PC-9 (cell line): Measurements from ENCODE around the gene TRIM38. TPM values are rescaled to one million over a fixed set of nuclear protein-coding genes. Genes with fewer than 3 reads are reported as not detected.

ENCODE experiments used
- BruUV-seq: library from RNA; stranded (reverse); fragments of 400-500 nt; replicated peaks from 2 replicates; lab custom pipeline; 2021; lab: Mats Ljungman, UMichigan
- CTCF ChIA-PET: fragments of 300-600 bp; sonication (Branson Sonifier 250); formaldehyde crosslinking; loops from one replicate; lab custom pipeline; 2022; ENCODE audit warnings: antibody characterized with exemption; lab: Charles Lee
- POLR2A ChIA-PET: fragments of 300-600 bp; sonication (Branson Sonifier 250); formaldehyde crosslinking; loops from one replicate; lab custom pipeline; 2022; ENCODE audit warnings: antibody characterized with exemption; ENCODE audit not compliant: unreplicated experiment; lab: Charles Lee
- DNase-seq, 2 experiments: peaks; one replicate each; pipeline versions ENCODE4 v3.0.0 to v3.0.0-alpha.2; 2015 to 2022; ENCODE audit warnings: mixed read lengths in 1 of 2
- H2AFZ ChIP-seq: fragments of 200-600 bp; sonication (generic); 2 replicates; pipeline ENCODE4 v1.8.1; 2017; ENCODE audit warnings: antibody characterized with exemption
- H3F3A ChIP-seq: fragments of 200-600 bp; sonication (generic); 2 replicates; pipeline ENCODE4 v1.8.1; 2017; ENCODE audit warnings: antibody characterized with exemption, mild to moderate bottlenecking, low read depth; ENCODE audit not compliant: insufficient read depth
- H3K27ac ChIP-seq: fragments of 200-600 bp; sonication (generic); 2 replicates; pipeline ENCODE4 v1.6.1; 2016; ENCODE audit warnings: mixed run types
- H3K27me3 ChIP-seq: fragments of 200-600 bp; sonication (generic); 2 replicates; pipeline ENCODE4 v1.6.1; 2016; ENCODE audit warnings: low read depth, mixed run types; ENCODE audit not compliant: insufficient read depth
- H3K36me3 ChIP-seq: fragments of 200-600 bp; sonication (generic); 2 replicates; pipeline ENCODE4 v1.6.1; 2016; ENCODE audit warnings: low read depth, mixed run types
- H3K4me1 ChIP-seq: fragments of 200-600 bp; sonication (generic); replicated peaks from 2 replicates; pipeline ENCODE4 v1.6.1; 2016; ENCODE audit warnings: mixed run types; ENCODE audit not compliant: insufficient read depth
- H3K4me2 ChIP-seq: fragments of 200-600 bp; sonication (generic); 2 replicates; pipeline ENCODE4 v1.6.1; 2017; ENCODE audit warnings: mixed run types
- H3K4me3 ChIP-seq: fragments of 200-600 bp; sonication (generic); 2 replicates; pipeline ENCODE4 v1.6.1; 2016; ENCODE audit warnings: mixed run types
- H3K79me2 ChIP-seq: fragments of 200-600 bp; sonication (generic); 2 replicates; pipeline ENCODE4 v1.6.1; 2017; ENCODE audit warnings: low read depth, mixed run types
- H3K9me2 ChIP-seq: fragments of 200-600 bp; sonication (generic); 2 replicates; pipeline ENCODE4 v1.8.1; 2017; ENCODE audit warnings: mild to moderate bottlenecking; ENCODE audit not compliant: insufficient read depth
- H3K9me3 ChIP-seq: fragments of 200-600 bp; sonication (generic); 2 replicates; pipeline ENCODE4 v1.8.1; 2016; ENCODE audit warnings: low read depth; ENCODE audit not compliant: insufficient read depth
- H4K20me1 ChIP-seq: fragments of 200-600 bp; sonication (generic); 2 replicates; pipeline ENCODE4 v1.8.1; 2017; ENCODE audit not compliant: insufficient read depth
- CTCF ChIP-seq: fragments of 200-600 bp; sonication (generic); conservative IDR thresholded peaks from 2 replicates; pipeline ENCODE4 v1.6.1; 2017; ENCODE audit warnings: mixed run types, antibody characterized with exemption, mild to moderate bottlenecking, moderate library complexity
- EZH2 ChIP-seq: fragments of 200-600 bp; sonication (generic); IDR thresholded peaks from 2 replicates; pipeline ENCODE4 v1.8.0; 2017; ENCODE audit warnings: antibody characterized with exemption, low read depth
- intact Hi-C: fragments of 100-400 bp; cut with micrococcal nuclease; formaldehyde crosslinking; loops from one replicate; pipeline ENCODE4 v1.10.0; 2022; ENCODE audit not compliant: unreplicated experiment
- total RNA-seq: library from RNA; stranded (reverse); gene quantifications from 2 replicates; pipeline ENCODE4 v1.2.3, GENCODE V29; 2021

Gene TRIM38
- total RNA-seq, 1 experiment from 2014 or later = 31.3 TPM

GRCh38 chr6:25951296-25952032, 11.1 kb upstream of the TRIM38 start:
- DNase-seq = no peak
- Histone ChIP-seq H3K4me1 (no peaks in the 10 kb centered on the region), H4K20me1 (no peaks in the 10 kb centered on the region), H3F3A (no peaks in the 10 kb centered on the region), H2AFZ (no peak overlapping the region), H3K9me2 (no peaks in the 10 kb centered on the region), H3K79me2 (no peaks in the 10 kb centered on the region), H3K27me3 (no peaks in the 10 kb centered on the region), H3K4me2 (no peak overlapping the region), H3K4me3 (no peak overlapping the region), H3K36me3 (no peaks in the 10 kb centered on the region), H3K27ac (no peak overlapping the region), H3K9me3 (no peaks in the 10 kb centered on the region)
- ChIA-PET POLR2A (no interaction called here), CTCF (no interaction called here)
- BruUV-seq = no TSS peak
- TF ChIP-seq EZH2 = no peak
- TF ChIP-seq CTCF = no peak
- intact Hi-C loops = no loop called here

- no peak overlapping the region for H3K27ac ChIP-seq
- no peak overlapping the region for H2AFZ ChIP-seq
- H3K36me3 ChIP-seq = no peaks in the 10 kb centered on the region
- no peaks in the 10 kb centered on the region for H3K9me3 ChIP-seq
- H3K27me3 ChIP-seq = no peaks in the 10 kb centered on the region
- TF ChIP-seq CTCF = no peak
- no peak for TF ChIP-seq EZH2
- ChIA-PET CTCF (interaction anchor here (0.7 kb wide), 1 partner anchor 49 kb away, joined by 3 read pairs; no protein-coding TSS in a partner anchor), POLR2A (no interaction called here)
- no peaks in the 10 kb centered on the region for H3K79me2 ChIP-seq
- no peaks in the 10 kb centered on the region for H3K9me2 ChIP-seq
- no peak overlapping the region for H3K4me2 ChIP-seq
- no peaks in the 10 kb centered on the region for H4K20me1 ChIP-seq
- no peak overlapping the region for H3K4me3 ChIP-seq
- DNase-seq = no peak
- no peaks in the 10 kb centered on the region for H3F3A ChIP-seq
- no peaks in the 10 kb centered on the region for H3K4me1 ChIP-seq
- no TSS peak for BruUV-seq
- intact Hi-C loops = no loop called here
Measured at GRCh38 chr6:25952535-25952934, 10.1 kb upstream of the TRIM38 start.

- no peak for DNase-seq
- Histone ChIP-seq H3K9me2 (no peaks in the 10 kb centered on the region), H3K9me3 (no peaks in the 10 kb centered on the region), H3K4me3 (no peak overlapping the region), H4K20me1 (no peaks in the 10 kb centered on the region), H3K4me2 (no peak overlapping the region), H3K36me3 (no peaks in the 10 kb centered on the region), H2AFZ (no peak overlapping the region), H3K4me1 (no peaks in the 10 kb centered on the region), H3K27me3 (no peaks in the 10 kb centered on the region), H3K79me2 (no peaks in the 10 kb centered on the region), H3K27ac (no peak overlapping the region), H3F3A (no peaks in the 10 kb centered on the region)
- CTCF ChIA-PET = no interaction called here
- intact Hi-C loops = no loop called here
- no TSS peak for BruUV-seq
- POLR2A ChIA-PET = no interaction called here
- no peak for TF ChIP-seq EZH2
- TF ChIP-seq CTCF = no peak
Measured at GRCh38 chr6:25953733-25954132, 8.9 kb upstream of the TRIM38 start.
